ENCODE measurements around the gene MEMO1.
"Not testable (repeated sequence)": the region's sequence is repeated elsewhere in the genome, so short reads cannot be mapped to it uniquely, and the experiment has no call there.

MEMO1 gene

GRCh38 chr2:31956934-31957333 lies 53.9 kb downstream of the MEMO1 start:
- DNase-seq: peak; percentile 49 to 76

- peak in 1 of 2 donors; percentile 50 for DNase-seq
Measured at GRCh38 chr2:31956312-31956711, 54.5 kb downstream of the MEMO1 start.

GRCh38 chr2:31953095-31953494 lies 57.7 kb downstream of the MEMO1 start:
- DNase-seq: not testable (repeated sequence)

- no peak for DNase-seq
Measured at GRCh38 chr2:31950946-31951562, 59.8 kb downstream of the MEMO1 start.

- no peak for DNase-seq
Measured at GRCh38 chr2:31947871-31948270, 62.9 kb downstream of the MEMO1 start.

GRCh38 chr2:31946838-31947237 lies 64.0 kb downstream of the MEMO1 start:
- no peak for DNase-seq

GRCh38 chr2:31945572-31945935 lies 65.3 kb downstream of the MEMO1 start:
- DNase-seq: no peak

- DNase-seq: no peak
Measured at GRCh38 chr2:31944828-31945571, 65.8 kb downstream of the MEMO1 start.

GRCh38 chr2:31943636-31944225 lies 67.1 kb downstream of the MEMO1 start:
- no peak for DNase-seq

- DNase-seq: no peak
Measured at GRCh38 chr2:31940920-31941319, 69.9 kb downstream of the MEMO1 start.

GRCh38 chr2:31937741-31938140 lies 73.1 kb downstream of the MEMO1 start:
- no peak for DNase-seq

GRCh38 chr2:31935370-31935769 lies 75.4 kb downstream of the MEMO1 start:
- no peak for DNase-seq

GRCh38 chr2:31933066-31933465 lies 77.7 kb downstream of the MEMO1 start:
- peak in 1 of 2 donors; percentile 35 for DNase-seq

- no peak for DNase-seq
Measured at GRCh38 chr2:31932589-31932988, 78.2 kb downstream of the MEMO1 start.

GRCh38 chr2:31931916-31932315 lies 78.9 kb downstream of the MEMO1 start:
- no peak for DNase-seq

- DNase-seq: no peak
Measured at GRCh38 chr2:31925517-31925916, 85.3 kb downstream of the MEMO1 start.

- no peak for DNase-seq
Measured at GRCh38 chr2:31923662-31924061, 87.1 kb downstream of the MEMO1 start.

GRCh38 chr2:31922542-31923408 lies 88.0 kb downstream of the MEMO1 start:
- no peak for DNase-seq

- DNase-seq: no peak
Measured at GRCh38 chr2:31920962-31921361, 89.8 kb downstream of the MEMO1 start.

GRCh38 chr2:31919499-31919898 lies 91.3 kb downstream of the MEMO1 start:
- DNase-seq: no peak

- no peak for DNase-seq
Measured at GRCh38 chr2:31909661-31910060, 101.1 kb downstream of the MEMO1 start.

- DNase-seq: not testable (repeated sequence)
Measured at GRCh38 chr2:31907491-31907890, 103.3 kb downstream of the MEMO1 start.
